ENCODE data around the gene CEP70.

DNA sequence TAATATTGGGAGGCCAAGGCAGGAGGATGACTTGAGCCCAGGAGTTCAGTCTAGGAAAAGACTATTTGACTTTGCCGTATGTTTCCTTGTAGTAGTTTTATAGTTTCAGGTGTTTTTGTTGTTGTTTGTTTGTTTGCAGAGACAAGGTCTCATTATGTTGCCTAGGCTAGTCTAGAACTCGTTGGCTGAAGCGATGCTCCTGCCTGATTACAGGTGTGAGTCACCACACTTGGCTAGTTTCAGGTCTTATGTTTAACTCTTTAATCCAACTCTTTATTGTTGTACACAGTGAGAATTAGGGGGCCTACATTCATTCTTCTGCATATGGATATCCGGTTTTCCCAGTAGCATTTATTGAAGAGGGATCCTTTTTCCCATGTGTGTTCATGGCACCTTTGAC lies 46.5 kb upstream of the CEP70 start:
- no peak for TF ChIP-seq TARDBP (IDR thresholded peaks at IDR 0.05)
- TF ChIP-seq BHLHE40 (IDR thresholded peaks at IDR 0.05; ENCODE audit: borderline replicate concordance) = no peak
- no peak for TF ChIP-seq ELF4 (IDR thresholded peaks at IDR 0.05)
- TF ChIP-seq FOXA1 (IDR thresholded peaks at IDR 0.05) = no peak
